GM21390 (cell line): ENCODE data around the gene COL11A1.

Experiments used
- ATAC-seq: cut with Tn5 transposase; IDR thresholded peaks from one replicate; pipeline ENCODE4 v1.9.1; 2021; ENCODE audit not compliant: unreplicated experiment

The COL11A1 gene

GRCh38 chr1:102919659-102920058, 188.7 kb downstream of the COL11A1 start:
- no peak for ATAC-seq

DNA sequence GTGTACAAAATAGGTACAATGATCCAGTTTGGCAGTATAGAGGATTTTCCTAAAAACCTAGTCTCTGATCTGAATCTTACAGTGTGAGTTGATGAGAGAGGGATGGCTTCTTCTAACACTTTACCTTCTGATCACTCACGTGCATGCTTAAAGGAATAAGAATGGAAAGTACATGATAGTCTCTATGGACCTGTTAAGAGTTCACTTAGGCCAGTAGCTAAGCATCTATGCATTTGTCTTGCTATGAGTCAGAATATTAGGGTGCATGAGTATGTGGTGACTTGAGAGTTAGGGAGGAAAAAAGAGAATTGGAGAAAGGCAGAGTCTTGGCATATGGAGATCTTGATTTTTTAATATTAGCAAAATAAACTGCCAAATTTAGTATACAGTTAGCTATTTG, 206.3 kb downstream of the COL11A1 start:
- no peak for ATAC-seq

DNA sequence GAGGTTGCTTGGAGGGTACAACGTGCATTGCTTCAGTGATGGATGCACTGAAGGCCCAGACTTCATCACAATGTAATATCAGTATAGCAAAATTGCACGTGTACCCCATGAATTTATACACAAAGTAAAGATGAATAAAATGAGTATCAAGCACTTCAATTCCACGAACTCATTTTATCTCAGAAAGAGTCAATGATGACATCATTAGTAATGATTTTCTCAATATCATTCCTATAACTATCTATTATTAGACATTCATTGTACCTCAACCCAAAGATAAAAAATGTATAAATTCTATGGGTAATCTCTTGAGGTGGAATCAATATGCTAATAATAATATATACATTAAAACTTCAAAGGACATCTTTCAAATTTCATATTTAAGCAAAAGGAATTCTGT, 208.4 kb downstream of the COL11A1 start:
- ATAC-seq: no peak

DNA sequence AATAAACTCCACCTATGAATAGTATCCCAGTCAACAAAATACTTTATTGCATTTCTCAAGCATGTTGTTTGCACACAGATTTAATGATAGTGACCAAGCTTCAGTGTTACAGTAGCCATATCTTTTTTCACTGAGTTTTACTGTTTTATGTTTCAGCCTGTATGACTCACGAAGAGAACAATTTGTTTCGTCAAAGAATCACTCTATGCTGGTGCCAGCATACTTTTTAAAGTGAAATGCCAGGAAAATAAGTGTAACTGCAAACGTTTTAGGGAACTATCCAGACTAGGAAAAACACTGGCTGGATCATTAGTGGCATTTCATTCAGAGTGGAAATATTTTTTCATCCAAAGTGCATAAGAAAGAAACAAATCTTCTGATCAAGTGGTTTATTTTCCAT, 210.8 kb downstream of the COL11A1 start:
- ATAC-seq: no peak

DNA sequence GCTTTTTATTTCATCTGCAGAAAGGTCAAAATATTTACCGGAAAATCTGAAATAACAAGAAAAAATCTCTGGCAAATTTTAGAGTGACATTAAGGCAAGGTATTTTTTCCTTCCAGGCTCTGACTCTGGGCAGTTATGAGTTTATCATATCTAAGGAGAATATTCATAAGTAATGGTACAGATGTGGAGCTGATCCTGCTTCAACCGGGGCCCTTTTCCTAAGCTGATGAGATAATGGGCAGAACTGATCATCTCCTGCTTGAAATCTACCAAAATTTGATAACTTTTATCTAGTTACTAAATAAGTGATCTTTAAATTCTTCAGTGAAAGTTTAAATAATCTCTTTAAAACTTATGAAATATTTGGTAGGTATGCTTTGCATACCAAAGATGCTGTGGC, 211.6 kb downstream of the COL11A1 start:
- ATAC-seq: no peak

- no peak for ATAC-seq
Measured at GRCh38 chr1:102896286-102896685, 212.0 kb downstream of the COL11A1 start.

DNA sequence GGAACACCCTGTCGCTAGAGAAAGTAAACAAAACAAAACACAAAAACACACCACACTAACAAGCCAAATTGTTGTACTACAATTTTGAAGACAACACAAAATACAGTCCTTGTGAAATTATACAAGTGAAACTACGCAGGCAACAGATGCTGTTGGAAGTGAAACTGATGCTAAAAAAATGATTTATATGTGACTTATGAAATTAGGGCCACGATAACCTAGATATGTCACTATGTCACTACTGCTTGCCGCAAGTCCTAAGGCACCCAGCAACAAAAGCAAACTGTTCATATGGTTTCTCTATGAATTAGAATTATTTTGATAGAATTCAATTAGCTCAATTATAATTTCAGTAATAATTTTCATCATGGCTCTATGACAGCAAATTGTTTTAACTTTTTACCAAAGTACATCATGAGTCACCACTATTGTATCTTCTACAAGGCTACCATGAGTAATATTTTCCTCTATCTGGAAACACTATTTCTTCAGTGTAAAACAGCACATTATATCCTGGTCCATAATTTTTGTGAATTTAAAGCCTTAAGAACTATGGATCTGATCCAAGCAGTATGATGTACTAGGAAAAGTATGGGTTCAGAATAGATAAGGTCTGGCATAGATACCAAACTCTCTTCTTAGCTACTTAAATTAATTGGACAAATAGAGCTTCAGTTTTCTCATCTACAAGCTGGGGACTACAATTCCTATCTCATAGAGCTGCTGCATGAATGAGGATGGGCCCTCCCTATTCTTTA, 216.3 kb downstream of the COL11A1 start:
- no peak for ATAC-seq

GRCh38 chr1:102886638-102887037, 221.7 kb downstream of the COL11A1 start:
- ATAC-seq: no peak

- no peak for ATAC-seq
Measured at GRCh38 chr1:102884238-102884637, 224.1 kb downstream of the COL11A1 start.

- no peak for ATAC-seq
Measured at GRCh38 chr1:102879439-102879993, 228.8 kb downstream of the COL11A1 start.

DNA sequence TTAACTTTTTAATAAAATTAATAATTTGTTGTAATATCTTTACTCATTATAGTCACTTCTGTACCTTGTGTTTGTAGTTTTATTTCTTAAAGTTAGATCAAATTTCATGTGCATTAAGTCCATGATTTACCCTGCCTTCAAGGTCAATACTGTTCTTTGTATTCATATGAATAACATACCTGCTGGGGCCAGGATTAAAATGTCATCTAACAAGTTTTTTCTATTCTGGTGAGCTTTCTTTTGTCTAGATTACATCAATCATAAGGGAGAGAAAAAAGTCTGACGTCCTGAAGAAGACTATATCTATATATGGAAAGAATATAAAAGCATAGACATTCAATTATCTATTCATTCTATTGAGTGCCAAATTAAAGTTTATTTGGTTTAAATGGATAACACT, 232.6 kb downstream of the COL11A1 start:
- no peak for ATAC-seq

DNA sequence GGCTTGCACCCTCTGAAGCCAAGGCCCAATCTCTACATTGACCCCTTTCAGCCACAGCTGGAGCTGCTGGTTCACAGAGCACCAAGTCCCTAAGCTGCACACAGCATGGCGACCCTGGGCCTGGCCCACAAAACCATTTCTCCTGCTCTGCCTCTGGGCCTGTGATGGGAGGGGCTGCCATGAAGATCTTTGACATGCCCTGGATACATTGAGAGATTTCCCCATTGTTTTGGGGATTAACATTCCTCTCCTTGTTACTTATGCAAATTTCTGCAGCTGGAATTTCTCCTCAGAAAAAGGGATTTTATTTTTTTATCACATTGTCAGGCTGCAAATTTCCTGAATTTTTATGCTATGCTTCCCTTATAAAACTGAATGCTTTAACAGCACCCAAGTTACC, 235.8 kb downstream of the COL11A1 start:
- ATAC-seq: no peak

GRCh38 chr1:102872097-102872496, 236.2 kb downstream of the COL11A1 start:
- ATAC-seq: no peak

GRCh38 chr1:102863704-102864103, 244.6 kb downstream of the COL11A1 start:
- ATAC-seq: no peak

DNA sequence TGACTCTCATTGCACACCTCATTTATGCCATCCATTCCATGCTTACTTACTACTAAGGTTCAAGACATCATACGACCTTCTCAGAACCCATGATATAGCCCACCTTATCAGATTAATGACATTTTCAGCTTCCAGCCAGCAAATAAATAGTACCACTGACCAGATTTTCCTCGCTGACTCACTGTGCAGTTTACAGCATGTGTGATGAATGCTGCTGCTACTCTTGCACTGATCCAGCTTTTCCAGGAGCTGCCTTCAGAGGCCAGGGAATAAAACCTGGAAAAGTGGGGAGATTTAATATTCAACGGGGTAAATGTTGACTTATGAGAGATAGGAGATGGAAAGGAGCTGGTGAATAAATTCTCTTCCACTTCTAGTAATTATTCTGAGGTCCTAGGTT, 247.1 kb downstream of the COL11A1 start:
- ATAC-seq: no peak

DNA sequence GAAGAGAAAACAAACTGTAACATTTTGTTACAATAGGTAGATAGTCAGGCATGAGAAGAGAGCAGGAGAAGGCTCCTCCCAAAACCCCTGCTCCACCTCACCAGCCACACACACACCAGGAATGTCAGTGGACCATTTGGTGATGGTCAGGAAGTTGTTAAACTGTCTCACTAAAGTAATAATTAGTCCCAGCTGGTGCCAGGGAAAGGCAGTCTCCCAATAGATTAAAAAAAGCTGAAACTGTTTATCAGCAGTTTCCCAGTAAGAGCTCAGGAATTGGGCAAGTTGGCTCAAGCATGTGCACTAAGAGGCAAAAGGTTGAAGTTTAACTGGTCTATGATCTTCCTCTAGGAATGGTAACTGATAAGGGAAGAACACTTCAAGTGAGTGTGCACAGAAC, 249.6 kb downstream of the COL11A1 start:
- no peak for ATAC-seq

DNA sequence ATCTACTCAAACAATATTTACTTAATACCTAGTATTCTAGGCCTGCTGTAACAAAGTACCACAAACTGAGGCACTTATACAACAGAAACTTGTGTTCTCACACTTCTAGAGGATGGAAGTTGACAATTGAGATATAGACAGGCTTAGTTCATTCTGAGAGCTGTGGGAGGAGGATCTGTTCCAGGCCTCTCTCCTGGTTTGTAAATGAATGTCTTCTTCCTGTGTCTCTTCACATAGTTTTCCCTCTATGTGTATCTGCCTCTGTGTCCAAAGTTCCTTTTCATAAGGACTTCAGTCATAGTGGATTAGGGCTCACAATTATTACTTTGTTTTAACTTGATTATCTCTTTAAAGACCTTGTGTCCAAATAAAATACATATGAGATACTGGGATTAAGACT, 251.1 kb downstream of the COL11A1 start:
- ATAC-seq: no peak

DNA sequence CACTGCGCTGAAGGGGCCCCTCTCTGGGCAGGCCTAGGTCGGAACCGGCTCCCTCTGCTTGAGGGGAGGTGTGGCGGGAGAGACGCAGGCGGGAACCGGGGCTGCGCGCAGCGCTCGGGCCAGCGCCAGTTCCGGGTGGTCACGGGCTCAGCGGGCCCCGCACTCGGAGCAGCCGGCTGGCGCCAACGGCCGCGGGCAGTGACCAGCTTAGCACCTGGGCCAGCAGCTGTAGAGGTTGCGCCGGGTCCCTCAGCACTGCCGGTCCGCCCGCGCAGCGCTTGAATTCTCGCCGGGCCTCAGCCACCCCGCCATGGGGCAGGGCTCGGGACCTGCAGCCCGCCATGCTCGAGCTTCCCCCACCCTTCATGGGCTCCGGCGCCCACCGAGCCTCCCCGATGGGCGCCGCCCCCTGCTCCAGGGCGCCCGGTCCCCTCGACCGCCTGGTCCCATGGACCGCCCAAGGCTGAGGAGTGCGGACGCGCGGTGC, 254.6 kb downstream of the COL11A1 start:
- no peak for ATAC-seq

DNA sequence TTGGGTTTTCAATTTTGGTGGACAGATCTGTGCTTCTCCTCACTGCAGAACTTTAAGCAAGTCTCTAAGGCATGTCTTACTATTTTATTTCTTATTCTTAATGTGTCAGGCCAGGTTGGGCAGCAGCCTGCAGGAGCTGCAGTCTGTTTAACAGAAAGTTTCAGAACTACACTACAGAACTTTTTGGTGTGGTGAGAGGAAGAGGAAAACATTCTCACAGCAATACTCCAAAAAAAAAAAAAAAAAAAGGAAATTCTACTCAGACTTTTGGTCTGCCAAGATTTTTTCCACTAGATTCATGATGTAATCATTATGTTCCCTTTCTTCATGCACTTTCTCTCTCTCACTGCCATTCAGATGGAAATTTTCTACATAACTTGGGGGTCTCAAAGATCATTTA, 255.2 kb downstream of the COL11A1 start:
- ATAC-seq: no peak

DNA sequence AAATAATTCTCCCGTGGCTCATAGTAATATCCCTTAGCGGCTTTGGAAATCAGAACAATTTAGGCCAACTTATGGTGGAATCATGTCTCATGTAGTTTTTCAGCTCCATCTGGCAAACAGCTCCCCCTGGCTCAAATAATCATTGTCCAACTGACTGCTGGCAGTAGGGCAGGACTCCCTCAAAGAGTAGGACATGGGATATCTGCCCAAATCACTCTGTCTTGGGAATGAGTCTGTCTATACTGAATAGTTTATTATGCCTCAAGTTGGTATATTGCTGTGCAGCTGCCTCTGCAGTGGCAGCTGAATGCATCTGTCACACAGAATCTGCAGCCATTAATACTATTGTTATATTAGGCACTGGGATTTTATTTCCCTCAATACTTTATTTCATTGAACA, 255.7 kb downstream of the COL11A1 start:
- no peak for ATAC-seq

DNA sequence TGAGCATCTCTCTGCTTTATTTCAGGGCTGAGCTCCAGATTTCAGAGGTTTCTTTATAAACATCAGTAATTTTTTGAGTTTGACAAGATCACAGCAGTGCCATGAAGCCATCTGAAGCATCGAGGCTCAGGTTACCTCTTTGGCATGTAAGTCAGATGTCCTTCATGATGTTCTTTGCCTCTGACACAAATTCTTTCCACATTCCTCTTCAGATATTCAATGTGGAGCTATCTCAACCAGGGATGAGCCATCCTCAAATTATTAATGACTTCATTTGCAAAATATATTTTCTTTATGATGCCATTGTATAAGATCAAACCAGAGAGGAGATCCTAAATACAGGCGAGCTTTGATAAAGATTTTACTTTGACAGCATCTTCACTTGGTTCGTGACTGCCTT, 256.7 kb downstream of the COL11A1 start:
- ATAC-seq: no peak

- no peak for ATAC-seq
Measured at GRCh38 chr1:102842606-102843005, 265.7 kb downstream of the COL11A1 start.

GRCh38 chr1:102840741-102841140, 267.6 kb downstream of the COL11A1 start:
- no peak for ATAC-seq
